NCI-H510A treated with DMSO at 0.1 percent for 48 hours (cell line): ENCODE results near the gene BTK.

Experiments used
- DNase-seq: peaks from one replicate; lab custom pipeline; 2025; lab: John Stamatoyannopoulos, UW

BTK gene

GRCh38 chrX:101393530-101394305 lies 7.7 kb upstream of the BTK start:
- DNase-seq, result no peak

GRCh38 chrX:101391831-101392230 lies 5.8 kb upstream of the BTK start:
- DNase-seq, result no peak

GRCh38 chrX:101390664-101391525 lies 4.9 kb upstream of the BTK start, which contains the start of gene RPL36A:
RPL36A (plus strand) TSS chrX:101391011; CDS start chrX:101391044, 33 bp downstream.
- DNase-seq, result peak; percentile 87

GRCh38 chrX:101388604-101389003 lies 2.6 kb upstream of the BTK start:
- DNase-seq, result no peak

- no peak for DNase-seq
Observed at GRCh38 chrX:101386542-101386885, 523 bp upstream of the BTK start.

GRCh38 chrX:101385026-101385684 lies 836 bp downstream of the BTK start:
- DNase-seq, result no peak

- no peak for DNase-seq
Observed at GRCh38 chrX:101383679-101384205, 2.2 kb downstream of the BTK start.

- DNase-seq, result no peak
Observed at GRCh38 chrX:101377547-101377946, 8.4 kb downstream of the BTK start.

- DNase-seq, result no peak
Observed at GRCh38 chrX:101370888-101371504, 15.0 kb downstream of the BTK start.

GRCh38 chrX:101369687-101370086 lies 16.3 kb downstream of the BTK start:
- no peak for DNase-seq

GRCh38 chrX:101368800-101369199 lies 17.2 kb downstream of the BTK start:
- no peak for DNase-seq

- no peak for DNase-seq
Observed at GRCh38 chrX:101365301-101365795, 20.6 kb downstream of the BTK start.

GRCh38 chrX:101362757-101363156 lies 23.2 kb downstream of the BTK start:
- DNase-seq, result no peak

- DNase-seq, result no peak
Observed at GRCh38 chrX:101362116-101362515, 23.9 kb downstream of the BTK start.

GRCh38 chrX:101360390-101360789 lies 25.6 kb downstream of the BTK start:
- no peak for DNase-seq

GRCh38 chrX:101359966-101360365 lies 26.0 kb downstream of the BTK start:
- no peak for DNase-seq

GRCh38 chrX:101357166-101357795 lies 28.7 kb downstream of the BTK start:
- no peak for DNase-seq

- DNase-seq, result no peak
Observed at GRCh38 chrX:101349193-101349562, 36.8 kb downstream of the BTK start.

GRCh38 chrX:101348452-101349192 lies 37.4 kb downstream of the BTK start, which contains the start of gene TIMM8A:
TIMM8A (minus strand) TSS chrX:101348742; CDS start chrX:101348664, 78 bp downstream.
- peak; percentile 82 for DNase-seq

GRCh38 chrX:101347859-101348451 lies 38.0 kb downstream of the BTK start:
- no peak for DNase-seq
